Duodenal mucosa (tissue), 2 donors: ENCODE results near the gene LRP4.
"Not testable (repeated sequence)": the region's sequence is repeated elsewhere in the genome, so short reads cannot be mapped to it uniquely, and the experiment has no call there.

Experiments used
- H3K27ac ChIP-seq: one replicate; pipeline ENCODE4 v1.7.0; 2013; ENCODE audit warnings: low read depth, low read length
- H3K27me3 ChIP-seq, 2 donors: one replicate each; pipeline ENCODE4 v1.7.0; 2013; ENCODE audit warnings: low read length in 2 of 2, control low read depth in 1 of 2; ENCODE audit not compliant: insufficient read depth in 2 of 2, control insufficient read depth in 1 of 2
- H3K36me3 ChIP-seq, 2 donors: one replicate each; pipeline ENCODE4 v1.7.0; 2013; ENCODE audit warnings: low read length in 2 of 2, control low read depth in 1 of 2; ENCODE audit not compliant: insufficient read depth in 2 of 2, control insufficient read depth in 1 of 2
- H3K4me1 ChIP-seq, 2 donors: one replicate each; pipeline ENCODE4 v1.7.0; 2013; ENCODE audit warnings: low read length in 2 of 2, control low read depth in 1 of 2; ENCODE audit not compliant: insufficient read depth in 2 of 2, control insufficient read depth in 1 of 2
- H3K4me3 ChIP-seq, 2 donors: one replicate each; pipeline ENCODE4 v1.7.0; 2013; ENCODE audit warnings: low read length in 2 of 2, low read depth in 1 of 2
- H3K9ac ChIP-seq, 2 donors: one replicate each; pipeline ENCODE4 v1.7.0; 2013; ENCODE audit warnings: low read length in 2 of 2, low read depth in 1 of 2
- H3K9me3 ChIP-seq, 2 donors: one replicate each; pipeline ENCODE4 v1.7.0; 2013; ENCODE audit warnings: low read length in 2 of 2, control low read depth in 1 of 2; ENCODE audit not compliant: control insufficient read depth in 1 of 2

The LRP4 gene

GRCh38 chr11:46951864-46952263 is 33.5 kb upstream of the LRP4 start:
- no peak overlapping the region for H3K27ac ChIP-seq
- no peak overlapping the region for H3K9ac ChIP-seq
- H3K36me3 ChIP-seq: peaks cover 0 to 3% of the 10 kb centered on the region in 2 donors
- H3K4me1 ChIP-seq: peaks cover 22 to 25% of the 10 kb centered on the region in 2 donors
- no peak overlapping the region for H3K4me3 ChIP-seq
- H3K9me3 ChIP-seq: no peaks in the 10 kb centered on the region
- H3K27me3 ChIP-seq: no peaks in the 10 kb centered on the region

DNA sequence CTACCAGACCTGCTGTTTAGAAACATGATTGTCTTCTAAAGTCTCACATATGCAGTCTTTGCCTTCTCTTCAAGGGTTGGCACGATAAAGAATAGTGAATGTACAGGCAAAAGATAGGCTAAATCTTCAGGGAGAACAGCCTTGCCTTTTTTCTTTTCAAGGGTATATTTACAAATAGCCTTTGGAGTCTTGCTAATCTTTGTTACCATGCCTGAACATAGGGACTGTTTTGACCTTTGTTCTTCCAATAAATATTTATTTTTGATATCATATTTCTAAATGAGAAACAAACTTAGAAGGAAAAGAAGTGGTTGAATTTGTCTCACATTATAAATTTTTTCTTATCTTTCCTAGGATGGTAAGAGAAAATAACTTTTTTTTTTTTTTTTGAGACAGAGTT is 30.9 kb upstream of the LRP4 start:
- no peaks in the 10 kb centered on the region for H3K27me3 ChIP-seq

DNA sequence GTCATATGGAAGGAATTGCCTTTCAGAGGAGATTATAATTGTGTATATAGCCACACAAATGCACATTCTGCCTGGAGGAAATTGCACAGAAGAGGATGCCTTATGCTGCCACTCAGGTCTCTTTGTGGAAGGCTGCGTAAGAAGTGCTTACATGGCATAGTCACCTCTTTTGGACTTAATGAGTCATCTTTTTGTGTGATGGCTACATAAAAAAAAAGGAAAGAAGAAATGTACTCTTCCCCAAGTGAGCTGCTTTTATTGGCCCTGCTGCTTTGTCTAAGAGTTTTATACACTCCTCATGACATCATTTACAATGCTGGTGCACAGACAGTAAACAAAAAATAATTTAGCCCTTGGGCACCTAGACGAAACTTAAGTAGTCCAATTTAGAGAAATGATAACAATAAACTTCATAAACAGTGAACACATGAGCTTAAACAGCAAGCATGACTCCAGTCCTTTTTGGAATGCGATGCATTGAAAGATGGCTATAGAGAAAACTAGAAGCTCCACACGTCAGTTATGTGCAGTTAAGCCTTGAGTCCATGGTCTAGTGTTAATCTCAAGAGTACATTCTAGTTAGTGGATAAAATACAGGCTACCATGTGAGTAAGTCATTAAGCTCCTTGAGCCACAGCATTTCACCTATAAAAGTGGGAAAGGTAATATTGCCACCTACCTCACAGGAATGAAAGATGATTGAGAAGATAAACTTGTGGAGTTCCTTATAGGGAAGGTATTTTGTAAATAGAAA is 30.2 kb upstream of the LRP4 start:
- Histone ChIP-seq H3K9ac (no peak overlapping the region), H3K27me3 (no peaks in the 10 kb centered on the region), H3K4me1 (peaks cover 25 to 26% of the 10 kb centered on the region in 2 donors), H3K4me3 (no peak overlapping the region), H3K9me3 (no peaks in the 10 kb centered on the region), H3K27ac (no peak overlapping the region), H3K36me3 (peaks cover 0 to 3% of the 10 kb centered on the region in 2 donors)

More for the DNA sequence above, 30.9 kb upstream of the LRP4 start:
- Histone ChIP-seq H3K27ac (no peak overlapping the region), H3K36me3 (peaks cover 0 to 3% of the 10 kb centered on the region in 2 donors), H3K4me1 (peaks cover 25 to 26% of the 10 kb centered on the region in 2 donors), H3K4me3 (no peak overlapping the region), H3K9me3 (no peaks in the 10 kb centered on the region), H3K9ac (no peak overlapping the region)

DNA sequence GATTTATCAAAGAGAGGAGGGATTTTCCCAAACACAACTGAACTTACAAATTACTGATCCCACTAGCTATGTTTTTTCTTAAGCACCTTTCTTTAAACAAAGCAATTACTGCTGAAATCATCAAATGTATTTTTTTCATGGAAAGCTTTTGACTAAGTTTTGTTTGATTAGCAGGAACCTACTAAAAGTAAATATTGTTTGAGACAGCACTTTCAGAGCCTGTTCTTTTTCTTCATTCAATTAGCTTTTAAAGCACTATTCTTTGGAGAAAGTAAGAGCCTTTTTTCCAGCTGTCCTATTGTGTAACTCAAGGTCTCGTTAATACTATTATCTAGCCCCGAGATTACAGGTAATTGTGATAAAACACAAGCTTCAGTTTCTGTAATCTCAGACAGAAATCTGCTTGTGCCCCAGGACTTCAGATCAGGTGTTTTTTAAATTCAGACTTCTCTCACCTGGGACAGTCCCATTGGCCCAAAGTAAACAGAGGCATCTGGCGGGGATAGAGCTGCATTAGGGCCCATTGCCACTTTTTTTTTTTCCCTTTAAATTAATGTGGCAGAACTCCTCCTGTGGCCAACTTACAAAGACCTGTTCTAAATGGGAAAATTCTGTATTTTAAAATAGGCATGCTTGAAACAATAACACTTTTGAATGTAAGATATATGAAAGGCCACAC is 29.2 kb upstream of the LRP4 start:
- H3K36me3 ChIP-seq: peaks cover 0 to 3% of the 10 kb centered on the region in 2 donors
- H3K27me3 ChIP-seq: no peaks in the 10 kb centered on the region
- H3K4me1 ChIP-seq: peaks cover 25 to 33% of the 10 kb centered on the region in 2 donors
- no peaks in the 10 kb centered on the region for H3K9me3 ChIP-seq
- H3K27ac ChIP-seq: no peak overlapping the region
- no peak overlapping the region for H3K9ac ChIP-seq
- no peak overlapping the region for H3K4me3 ChIP-seq

- Histone ChIP-seq H3K36me3 (no peaks in the 10 kb centered on the region), H3K4me1 (peaks cover 21 to 42% of the 10 kb centered on the region in 2 donors), H3K27me3 (no peaks in the 10 kb centered on the region), H3K9ac (no peak overlapping the region), H3K9me3 (no peaks in the 10 kb centered on the region), H3K27ac (no peak overlapping the region), H3K4me3 (no peak overlapping the region)
Measured at GRCh38 chr11:46944356-46945075, 26.2 kb upstream of the LRP4 start.

DNA sequence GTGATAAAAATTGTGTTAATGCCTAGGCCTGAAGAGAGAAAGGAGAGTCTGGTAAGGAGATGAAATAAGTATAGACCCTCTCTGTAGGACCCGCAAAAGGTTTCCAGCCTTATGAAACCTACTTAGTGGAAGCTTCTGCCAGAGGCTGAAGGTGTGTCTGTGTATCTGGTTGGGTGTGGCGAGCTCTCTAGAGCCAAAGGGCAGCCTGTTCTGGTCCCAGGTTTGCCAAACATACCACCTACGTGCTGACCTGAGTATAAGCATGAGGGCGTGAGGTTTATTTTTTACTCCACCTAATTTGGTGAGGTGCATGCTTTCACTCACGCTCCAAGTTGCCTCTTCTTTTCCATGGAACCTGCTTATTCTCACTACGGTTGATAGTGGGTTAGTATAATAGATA is 23.8 kb upstream of the LRP4 start:
- Histone ChIP-seq H3K27ac (no peak overlapping the region), H3K4me3 (no peak overlapping the region), H3K9ac (no peak overlapping the region), H3K36me3 (no peaks in the 10 kb centered on the region), H3K27me3 (no peaks in the 10 kb centered on the region), H3K4me1 (peaks cover 3 to 24% of the 10 kb centered on the region in 2 donors), H3K9me3 (no peaks in the 10 kb centered on the region)

GRCh38 chr11:46936138-46937110 is 18.1 kb upstream of the LRP4 start, which contains the start of gene CSTPP1:
TSS of gene CSTPP1 (plus strand) at chr11:46936761. CDS start at chr11:46936806, 45 bp downstream.
- Histone ChIP-seq H3K4me3 (peak within 1 kb of the TSS; percentile 84 to 88), H3K27ac (no peak within 1 kb of the TSS), H3K4me1 (peaks cover 10 to 11% of the 10 kb centered on the region in 2 donors), H3K9me3 (no peaks in the 10 kb centered on the region), H3K9ac (peak within 1 kb of the TSS; percentile 47 to 51), H3K36me3 (no peaks in the 10 kb centered on the region), H3K27me3 (no peaks in the 10 kb centered on the region)

GRCh38 chr11:46930089-46930488 is 11.7 kb upstream of the LRP4 start:
- Histone ChIP-seq H3K9me3 (no peaks in the 10 kb centered on the region), H3K27ac (no peak overlapping the region), H3K4me3 (no peak overlapping the region), H3K27me3 (no peaks in the 10 kb centered on the region), H3K9ac (no peak overlapping the region), H3K4me1 (peaks cover 10 to 17% of the 10 kb centered on the region in 2 donors), H3K36me3 (no peaks in the 10 kb centered on the region)

GRCh38 chr11:46928701-46929100 is 10.4 kb upstream of the LRP4 start:
- H3K36me3 ChIP-seq, H3K9me3 ChIP-seq, H3K27ac ChIP-seq, H3K9ac ChIP-seq, H3K27me3 ChIP-seq, H3K4me3 ChIP-seq: not testable (repeated sequence)
- peaks cover 10 to 17% of the 10 kb centered on the region in 2 donors for H3K4me1 ChIP-seq
